ENCODE results near the gene NELFB.
A peak's percentile ranks its signal among the peaks of the same experiment; 100 is the strongest.

The NELFB gene

GRCh38 chr9:137247135-137247915, 7.8 kb upstream of the NELFB start:
- Histone ChIP-seq H2BK5ac (ENCODE audit: low read length) (peak overlapping the region; percentile 88), H3K79me1 (ENCODE audit: low read depth, low read length) (peaks cover 10% of the 10 kb centered on the region), H3K36me3 (replicated peaks in 1 of 2; ENCODE audit: control insufficient read depth in 2 of 2, insufficient read depth in 2 of 2, low read length in 2 of 2) (peaks cover 16 to 20% of the 10 kb centered on the region in 2 donors), H2AK5ac (ENCODE audit: low read depth, low read length) (peak overlapping the region; percentile 95), H4K91ac (ENCODE audit: low read depth, low read length, poor library complexity) (peak overlapping the region; percentile 28), H2AFZ (ENCODE audit: low read length) (peak overlapping the region; percentile 66), H3K4ac (ENCODE audit: low read length) (no peak overlapping the region), H2BK12ac (ENCODE audit: low read length) (peak overlapping the region; percentile 90), H3K9me3 (replicated peaks in 1 of 2; ENCODE audit: control insufficient read depth in 2 of 2, insufficient read depth in 1 of 2, low read depth in 1 of 2, low read length in 2 of 2) (no peaks in the 10 kb centered on the region), H3K4me1 (ENCODE audit: control insufficient read depth in 2 of 2, insufficient read depth in 1 of 2, low read depth in 1 of 2, low read length in 2 of 2) (peaks cover 15 to 38% of the 10 kb centered on the region in 2 donors), H3K27me3 (ENCODE audit: control insufficient read depth in 3 of 3, insufficient read depth in 3 of 3, low read depth in 1 of 3, low read length in 3 of 3) (peaks cover 0 to 2% (median 0%) of the 10 kb centered on the region in 3 experiments), H3K14ac (ENCODE audit: low read length) (no peak overlapping the region), H3K4me3 (ENCODE audit: low read length in 2 of 2) (no peak overlapping the region), H4K8ac (ENCODE audit: low read depth, low read length) (no peak overlapping the region), H3K4me2 (ENCODE audit: insufficient read depth, low read length, poor library complexity, severe bottlenecking) (peak overlapping the region; percentile 12), H2BK120ac (ENCODE audit: low read depth, low read length) (no peak overlapping the region), H3K27ac (replicated peaks; ENCODE audit: low read length) (no peak overlapping the region), H3K9ac (ENCODE audit: low read depth, low read length, poor library complexity) (no peak overlapping the region), H2BK15ac (ENCODE audit: low read length) (peak overlapping the region; percentile 84), H3K23ac (ENCODE audit: low read depth, low read length, poor library complexity) (peak overlapping the region; percentile 11), H3K18ac (ENCODE audit: low read length) (peak overlapping the region; percentile 75)
- WGBS, 2 donors (ENCODE audit: extremely low coverage in 2 of 2, insufficient read length in 2 of 2, insufficient replicate concordance in 1 of 2) = no CpG with 5 or more reads among the region's 20 CpGs
- no peak for DNase-seq (ENCODE audit: low spot score)

GRCh38 chr9:137247916-137248175, 7.3 kb upstream of the NELFB start:
- Histone ChIP-seq H3K9ac (ENCODE audit: low read depth, low read length, poor library complexity) (no peak overlapping the region), H3K36me3 (replicated peaks in 1 of 2; ENCODE audit: control insufficient read depth in 2 of 2, insufficient read depth in 2 of 2, low read length in 2 of 2) (peaks cover 11 to 14% of the 10 kb centered on the region in 2 donors), H3K27ac (replicated peaks; ENCODE audit: low read length) (no peak overlapping the region), H3K4ac (ENCODE audit: low read length) (no peak overlapping the region), H4K91ac (ENCODE audit: low read depth, low read length, poor library complexity) (peak overlapping the region; percentile 28), H3K4me2 (ENCODE audit: insufficient read depth, low read length, poor library complexity, severe bottlenecking) (no peak overlapping the region), H2AFZ (ENCODE audit: low read length) (no peak overlapping the region), H3K4me3 (ENCODE audit: low read length in 2 of 2) (no peak overlapping the region), H3K9me3 (replicated peaks in 1 of 2; ENCODE audit: control insufficient read depth in 2 of 2, insufficient read depth in 1 of 2, low read depth in 1 of 2, low read length in 2 of 2) (no peaks in the 10 kb centered on the region), H3K18ac (ENCODE audit: low read length) (peak overlapping the region; percentile 75), H3K14ac (ENCODE audit: low read length) (no peak overlapping the region), H3K4me1 (ENCODE audit: control insufficient read depth in 2 of 2, insufficient read depth in 1 of 2, low read depth in 1 of 2, low read length in 2 of 2) (peaks cover 10 to 37% of the 10 kb centered on the region in 2 donors), H2BK15ac (ENCODE audit: low read length) (peak overlapping the region; percentile 84), H2BK120ac (ENCODE audit: low read depth, low read length) (no peak overlapping the region), H2BK12ac (ENCODE audit: low read length) (peak overlapping the region; percentile 90), H4K8ac (ENCODE audit: low read depth, low read length) (no peak overlapping the region), H3K79me1 (ENCODE audit: low read depth, low read length) (peaks cover 6% of the 10 kb centered on the region), H3K23ac (ENCODE audit: low read depth, low read length, poor library complexity) (peak overlapping the region; percentile 11), H2AK5ac (ENCODE audit: low read depth, low read length) (peak overlapping the region; percentile 95), H2BK5ac (ENCODE audit: low read length) (no peak overlapping the region), H3K27me3 (ENCODE audit: control insufficient read depth in 3 of 3, insufficient read depth in 3 of 3, low read depth in 1 of 3, low read length in 3 of 3) (peaks cover 0 to 2% (median 0%) of the 10 kb centered on the region in 3 experiments)
- DNase-seq (ENCODE audit: low spot score) = no peak
- no CpG with 5 or more reads among the region's 6 CpGs for WGBS, 2 donors (ENCODE audit: extremely low coverage in 2 of 2, insufficient read length in 2 of 2, insufficient replicate concordance in 1 of 2)

DNA sequence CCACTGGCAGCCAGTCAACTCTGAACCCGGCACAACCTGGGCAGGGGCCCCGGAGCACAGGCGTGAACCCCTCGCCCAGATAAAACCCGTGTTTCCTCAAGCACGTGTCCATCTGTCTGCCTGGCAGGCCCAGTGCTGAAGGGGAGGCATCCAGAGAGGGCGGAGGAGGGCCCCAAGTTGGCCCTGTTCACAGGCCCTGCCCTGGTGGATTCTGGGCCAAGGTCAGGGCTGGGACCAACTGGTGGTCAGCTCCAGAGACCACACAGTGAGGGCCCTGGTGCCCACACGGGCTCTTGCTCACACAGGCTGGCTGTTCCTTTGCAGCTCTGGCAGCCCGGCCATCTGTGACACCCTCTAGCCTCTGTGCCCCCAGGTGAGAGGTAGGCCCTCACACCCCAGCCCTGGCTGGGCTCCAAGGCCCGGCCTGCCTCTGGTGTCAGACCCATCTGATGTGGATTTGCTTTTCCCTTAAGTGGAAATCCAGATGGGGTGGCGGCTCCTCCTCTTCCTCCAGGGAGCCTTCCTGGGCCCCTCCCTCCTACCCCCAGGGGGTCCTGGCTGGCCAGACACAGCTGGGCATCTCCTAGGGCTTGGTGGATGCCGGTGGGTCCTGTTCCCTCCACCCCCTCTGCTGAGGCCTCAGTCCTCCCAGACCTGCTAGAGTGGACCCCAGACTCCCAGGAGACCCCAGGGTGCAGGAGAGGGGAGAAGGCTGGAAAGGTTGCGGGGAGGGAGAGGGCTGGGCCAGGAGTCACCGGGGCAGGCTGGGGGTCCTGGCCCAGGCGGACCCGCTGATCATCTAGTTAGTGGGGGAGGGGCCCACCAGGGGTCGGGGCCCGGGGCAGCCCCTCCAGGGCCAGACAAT, 4.6 kb upstream of the NELFB start:
- H3K18ac ChIP-seq (ENCODE audit: low read length) = peak overlapping the region; percentile 18
- no CpG with 5 or more reads among the region's 18 CpGs for WGBS, 2 donors (ENCODE audit: extremely low coverage in 2 of 2, insufficient read length in 2 of 2, insufficient replicate concordance in 1 of 2)
- H2AFZ ChIP-seq (ENCODE audit: low read length) = peak overlapping the region; percentile 81
- H3K23ac ChIP-seq (ENCODE audit: low read depth, low read length, poor library complexity) = peak overlapping the region; percentile 11
- peak overlapping the region; percentile 43 for H4K91ac ChIP-seq (ENCODE audit: low read depth, low read length, poor library complexity)
- H3K9ac ChIP-seq (ENCODE audit: low read depth, low read length, poor library complexity) = no peak overlapping the region
- peaks cover 0 to 2% (median 0%) of the 10 kb centered on the region in 3 experiments for H3K27me3 ChIP-seq (ENCODE audit: control insufficient read depth in 3 of 3, insufficient read depth in 3 of 3, low read depth in 1 of 3, low read length in 3 of 3)
- no peaks in the 10 kb centered on the region for H3K36me3 ChIP-seq (replicated peaks in 1 of 2; ENCODE audit: control insufficient read depth in 2 of 2, insufficient read depth in 2 of 2, low read length in 2 of 2)
- H4K8ac ChIP-seq (ENCODE audit: low read depth, low read length) = no peak overlapping the region
- no peak for DNase-seq (ENCODE audit: low spot score)
- H3K9me3 ChIP-seq (replicated peaks in 1 of 2; ENCODE audit: control insufficient read depth in 2 of 2, insufficient read depth in 1 of 2, low read depth in 1 of 2, low read length in 2 of 2) = no peaks in the 10 kb centered on the region
- no peak overlapping the region for H3K4me2 ChIP-seq (ENCODE audit: insufficient read depth, low read length, poor library complexity, severe bottlenecking)
- no peak overlapping the region for H3K14ac ChIP-seq (ENCODE audit: low read length)
- H3K4me3 ChIP-seq (ENCODE audit: low read length in 2 of 2) = no peak overlapping the region
- H2BK15ac ChIP-seq (ENCODE audit: low read length) = peak overlapping the region; percentile 54
- H3K79me1 ChIP-seq (ENCODE audit: low read depth, low read length) = peaks cover under 1% of the 10 kb centered on the region
- peak overlapping the region; percentile 60 for H2BK12ac ChIP-seq (ENCODE audit: low read length)
- H3K4ac ChIP-seq (ENCODE audit: low read length) = no peak overlapping the region
- H3K4me1 ChIP-seq (ENCODE audit: control insufficient read depth in 2 of 2, insufficient read depth in 1 of 2, low read depth in 1 of 2, low read length in 2 of 2) = peaks cover 11 to 45% of the 10 kb centered on the region in 2 donors
- H2AK5ac ChIP-seq (ENCODE audit: low read depth, low read length) = peak overlapping the region; percentile 53
- H3K27ac ChIP-seq (replicated peaks; ENCODE audit: low read length) = no peak overlapping the region
- no peak overlapping the region for H2BK5ac ChIP-seq (ENCODE audit: low read length)
- H2BK120ac ChIP-seq (ENCODE audit: low read depth, low read length) = peak overlapping the region; percentile 16

DNA sequence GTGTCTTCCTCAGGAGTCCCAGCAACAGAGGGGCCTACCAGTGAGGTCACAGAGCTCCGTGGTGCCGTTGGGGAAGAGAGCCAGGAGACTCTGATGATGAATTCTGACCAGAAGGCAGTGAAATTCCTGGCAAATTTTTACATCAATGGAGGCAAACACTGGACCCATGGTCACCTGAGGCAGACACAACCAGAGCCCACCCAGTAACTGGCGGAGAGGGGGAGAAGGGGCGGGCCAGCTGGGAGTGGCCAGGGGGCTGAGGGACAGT, 4.0 kb upstream of the NELFB start, which contains the start of gene STPG3:
TSS of gene STPG3 (plus strand) at position 93 of the 268 bp plus-strand sequence. CDS start at position 94, 1 bp downstream.
- H3K4me3 ChIP-seq (ENCODE audit: low read length in 2 of 2) = no peak within 1 kb of the TSS
- peak within 1 kb of the TSS; percentile 81 for H2AFZ ChIP-seq (ENCODE audit: low read length)
- peak within 1 kb of the TSS; percentile 90 for H2BK5ac ChIP-seq (ENCODE audit: low read length)
- no peak within 1 kb of the TSS for H3K27ac ChIP-seq (replicated peaks; ENCODE audit: low read length)
- peak within 1 kb of the TSS; percentile 99 for H2BK15ac ChIP-seq (ENCODE audit: low read length)
- H3K18ac ChIP-seq (ENCODE audit: low read length) = peak within 1 kb of the TSS; percentile 85
- H2BK12ac ChIP-seq (ENCODE audit: low read length) = peak within 1 kb of the TSS; percentile 84
- peak within 1 kb of the TSS; percentile 65 for H4K8ac ChIP-seq (ENCODE audit: low read depth, low read length)
- peak within 1 kb of the TSS; percentile 95 for H4K91ac ChIP-seq (ENCODE audit: low read depth, low read length, poor library complexity)
- H3K27me3 ChIP-seq (ENCODE audit: control insufficient read depth in 3 of 3, insufficient read depth in 3 of 3, low read depth in 1 of 3, low read length in 3 of 3) = no peaks in the 10 kb centered on the region
- H3K4me1 ChIP-seq (ENCODE audit: control insufficient read depth in 2 of 2, insufficient read depth in 1 of 2, low read depth in 1 of 2, low read length in 2 of 2) = peaks cover 16 to 51% of the 10 kb centered on the region in 2 donors
- H3K36me3 ChIP-seq (replicated peaks in 1 of 2; ENCODE audit: control insufficient read depth in 2 of 2, insufficient read depth in 2 of 2, low read length in 2 of 2) = peaks cover 2% of the 10 kb centered on the region in 2 donors
- peak within 1 kb of the TSS; percentile 89 for H3K14ac ChIP-seq (ENCODE audit: low read length)
- peak within 1 kb of the TSS; percentile 43 for H3K23ac ChIP-seq (ENCODE audit: low read depth, low read length, poor library complexity)
- peak within 1 kb of the TSS; percentile 84 for H3K9ac ChIP-seq (ENCODE audit: low read depth, low read length, poor library complexity)
- H2BK120ac ChIP-seq (ENCODE audit: low read depth, low read length) = peak within 1 kb of the TSS; percentile 16
- peak within 1 kb of the TSS; percentile 97 for H2AK5ac ChIP-seq (ENCODE audit: low read depth, low read length)
- no peak for DNase-seq (ENCODE audit: low spot score)
- H3K9me3 ChIP-seq (replicated peaks in 1 of 2; ENCODE audit: control insufficient read depth in 2 of 2, insufficient read depth in 1 of 2, low read depth in 1 of 2, low read length in 2 of 2) = no peaks in the 10 kb centered on the region
- H3K79me1 ChIP-seq (ENCODE audit: low read depth, low read length) = peaks cover 6% of the 10 kb centered on the region
- no peak within 1 kb of the TSS for H3K4me2 ChIP-seq (ENCODE audit: insufficient read depth, low read length, poor library complexity, severe bottlenecking)
- peak within 1 kb of the TSS; percentile 37 for H3K4ac ChIP-seq (ENCODE audit: low read length)
- WGBS, 2 donors (ENCODE audit: extremely low coverage in 2 of 2, insufficient read length in 2 of 2, insufficient replicate concordance in 1 of 2) = no CpG with 5 or more reads among the region's 4 CpGs

Data from neuronal stem cell (in vitro differentiated cells).